DMS79 treated with DMSO at 0.1 percent for 48 hours (cell line): ENCODE results near the gene PSMB11.

Source experiments
- DNase-seq: peaks from one replicate; lab custom pipeline; 2025; lab: John Stamatoyannopoulos, UW

The PSMB11 gene

GRCh38 chr14:23044840-23045239, 2.8 kb downstream of the PSMB11 start:
- no peak for DNase-seq

- no peak for DNase-seq
Observed at GRCh38 chr14:23045419-23046357, 3.7 kb downstream of the PSMB11 start.

GRCh38 chr14:23047034-23047634, 5.1 kb downstream of the PSMB11 start:
- no peak for DNase-seq

GRCh38 chr14:23047751-23048693, 6.0 kb downstream of the PSMB11 start:
- no peak for DNase-seq

DNA sequence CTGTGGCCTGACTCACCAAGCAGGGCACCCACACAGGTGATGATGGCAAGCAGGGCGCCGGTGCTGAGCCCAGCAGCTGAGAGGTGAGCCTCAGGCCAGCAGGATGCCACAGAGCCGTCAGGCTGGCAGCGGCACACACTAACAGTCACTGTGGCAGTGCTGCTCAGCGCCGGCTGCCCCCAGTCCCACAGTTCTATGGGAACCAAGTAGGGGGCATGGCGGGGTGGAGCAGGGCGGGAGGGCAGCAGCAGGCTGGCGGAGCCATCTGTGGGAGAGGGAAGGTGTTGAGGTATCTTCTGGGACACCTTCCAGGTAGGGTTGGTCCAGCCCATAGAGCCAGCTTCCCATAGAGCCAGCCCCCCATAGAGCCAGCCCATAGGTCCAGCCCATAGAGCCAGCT, 7.0 kb downstream of the PSMB11 start:
- DNase-seq = no peak

GRCh38 chr14:23051141-23052057, 9.4 kb downstream of the PSMB11 start:
- DNase-seq = no peak

DNA sequence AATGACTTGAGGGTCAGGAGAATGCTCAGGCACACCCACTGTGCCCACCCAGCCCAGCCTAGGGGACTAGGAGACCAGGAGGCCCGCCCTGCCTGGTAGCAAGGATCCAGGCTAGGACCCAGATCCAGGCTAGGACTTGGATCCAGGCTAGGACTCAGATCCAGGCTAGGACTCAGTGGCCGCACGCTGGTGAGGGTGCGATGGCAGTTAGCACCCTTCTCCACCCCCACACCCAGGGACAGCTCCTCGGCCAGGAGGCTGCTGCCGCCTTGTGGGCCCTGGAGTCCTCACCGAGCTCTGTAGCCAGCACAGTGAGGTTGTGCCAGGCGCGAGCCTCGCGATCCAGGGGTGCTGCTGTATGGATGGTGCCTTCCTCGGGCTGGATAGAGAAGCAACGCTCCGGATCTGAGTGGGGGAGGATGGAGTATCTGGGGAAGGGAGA, 10.2 kb downstream of the PSMB11 start:
- no peak for DNase-seq

- no peak for DNase-seq
Observed at GRCh38 chr14:23052671-23053070, 10.7 kb downstream of the PSMB11 start.

- no peak for DNase-seq
Observed at GRCh38 chr14:23053426-23053825, 11.4 kb downstream of the PSMB11 start.

GRCh38 chr14:23054000-23054811, 12.2 kb downstream of the PSMB11 start:
- DNase-seq = no peak

- no peak for DNase-seq
Observed at GRCh38 chr14:23055147-23055550, 13.1 kb downstream of the PSMB11 start.

DNA sequence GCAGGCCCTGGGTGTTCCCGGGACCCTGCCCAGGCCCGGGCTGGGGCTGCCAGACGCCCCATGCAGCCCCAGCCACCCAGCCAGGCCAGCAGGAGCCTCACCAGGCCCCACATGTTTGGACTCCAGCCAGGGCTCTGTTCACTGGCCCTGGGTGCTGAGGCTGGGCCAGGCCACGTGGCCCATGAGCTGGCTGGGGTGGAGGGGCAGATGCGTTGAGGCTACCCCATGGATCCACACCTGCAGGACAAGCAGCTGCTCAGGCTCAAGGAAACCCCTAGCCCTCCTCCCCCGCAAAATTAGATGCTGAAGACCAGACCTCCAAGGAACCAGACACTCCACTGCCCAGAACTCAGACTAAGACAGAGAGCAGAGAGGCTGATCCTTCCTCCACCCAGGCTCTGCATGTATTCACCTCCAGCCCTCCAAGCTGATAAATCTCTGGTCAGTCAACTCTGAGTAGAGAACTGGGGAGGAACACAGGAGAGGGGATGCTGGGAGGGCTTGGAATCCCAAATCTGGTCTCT, 13.7 kb downstream of the PSMB11 start:
- DNase-seq = no peak

- no peak for DNase-seq
Observed at GRCh38 chr14:23056145-23056955, 14.3 kb downstream of the PSMB11 start.

GRCh38 chr14:23056956-23057756, 15.1 kb downstream of the PSMB11 start, which contains the start of gene CDH24:
CDH24 (minus strand) TSS chr14:23057520; CDS start chr14:23055733, 1,787 bp downstream.
- DNase-seq = no peak

DNA sequence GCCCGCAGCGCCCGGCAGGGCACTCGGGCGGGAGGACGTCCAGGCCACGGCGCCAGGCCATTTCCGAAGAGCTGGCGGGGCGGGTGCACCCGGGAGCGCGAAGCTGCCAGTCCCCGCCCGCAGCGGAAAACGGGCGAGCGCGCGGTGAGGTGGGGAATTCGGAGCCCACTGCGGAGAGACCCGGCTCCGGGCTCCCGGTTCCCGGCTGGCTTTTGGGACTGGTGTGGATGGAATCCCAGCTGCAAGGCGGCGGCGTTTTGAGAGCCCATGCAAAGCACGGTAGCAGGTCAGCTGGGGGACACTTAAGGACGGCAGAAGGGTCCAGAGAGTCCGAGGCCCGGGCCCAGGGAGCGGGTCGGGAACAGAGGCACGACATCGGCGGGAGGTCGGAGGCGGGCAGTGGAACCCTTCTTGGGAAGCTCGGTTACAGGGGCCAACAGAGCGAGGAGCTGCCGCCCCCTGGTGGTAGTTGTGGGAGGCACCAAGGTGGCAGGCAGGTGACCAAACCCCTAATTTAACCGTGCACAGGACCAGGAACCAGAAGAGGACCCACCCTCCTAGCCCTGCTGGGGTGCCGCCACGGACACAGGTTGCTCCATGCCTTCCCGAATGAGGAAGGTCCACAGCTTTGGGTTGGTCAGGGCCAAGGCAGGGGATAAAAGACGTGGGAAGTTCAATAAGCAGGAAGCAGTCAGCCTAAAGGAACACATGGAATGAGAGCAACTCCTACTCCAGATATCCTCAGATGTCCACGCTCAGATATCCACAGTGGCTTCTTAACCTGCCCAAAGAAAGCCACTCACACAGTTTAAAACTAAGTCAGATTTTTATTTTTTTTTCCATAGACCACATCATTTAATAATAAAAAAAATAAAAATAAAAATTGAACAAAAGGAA, 16.0 kb downstream of the PSMB11 start:
- no peak for DNase-seq

GRCh38 chr14:23058654-23059504, 16.9 kb downstream of the PSMB11 start:
- no peak for DNase-seq
